Cerebellar cortex (tissue), 1 donor: ENCODE data around the gene OR12D1.
"Not testable (repeated sequence)": the region's sequence is repeated elsewhere in the genome, so short reads cannot be mapped to it uniquely, and the experiment has no call there.

Experiments used
- DNase-seq: peaks from one replicate; pipeline ENCODE4 v3.0.0-alpha.2; 2015; ENCODE audit warnings: low spot score

Gene OR12D1

DNA sequence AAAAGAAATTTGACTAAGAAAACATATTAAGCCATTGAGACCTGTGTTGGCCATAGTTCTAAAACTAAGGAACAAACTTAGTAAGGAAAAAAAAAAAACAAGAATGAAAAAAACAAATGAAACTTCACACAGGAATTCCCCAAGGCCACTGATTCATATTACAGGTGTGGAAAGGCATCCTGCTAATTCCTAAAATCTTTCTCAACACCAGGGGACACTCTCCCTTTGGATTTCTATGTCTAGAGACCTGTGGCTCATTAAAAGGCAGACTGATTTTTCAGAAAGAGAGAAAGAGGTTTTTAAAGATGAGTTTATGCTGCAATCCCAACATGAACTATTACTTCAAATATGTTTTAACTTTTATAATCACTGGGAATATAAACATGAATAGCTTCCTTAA is at the start of gene OR12D1:
OR12D1 (plus strand) TSS at position 341 of the 400 bp plus-strand sequence.
- DNase-seq: peak; percentile 1

DNA sequence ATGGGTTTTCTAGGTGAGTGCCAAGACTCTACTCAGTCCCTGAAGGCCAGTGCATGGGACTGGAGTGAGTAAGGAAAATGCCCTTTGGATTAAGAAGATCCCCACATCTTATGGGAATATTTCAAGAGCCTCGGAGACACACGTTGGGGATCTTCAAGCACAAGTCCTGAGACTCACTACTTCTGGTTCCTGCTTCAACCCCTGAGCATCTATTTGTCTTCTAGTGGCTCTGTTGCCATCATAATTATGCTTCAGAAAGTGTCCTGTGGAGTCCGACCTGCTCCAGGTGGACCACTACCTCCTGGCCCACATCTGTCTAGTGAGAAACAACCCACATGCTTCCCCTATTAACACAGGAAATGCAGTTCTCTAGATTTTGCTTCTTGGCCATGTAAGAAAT is 46.0 kb upstream of the OR12D1 start, which contains the start of gene OR5V1:
OR5V1 (minus strand) TSS at position 101 of the 400 bp plus-strand sequence. CDS start 12,670 bp downstream, outside the sequence.
- DNase-seq: no peak

DNA sequence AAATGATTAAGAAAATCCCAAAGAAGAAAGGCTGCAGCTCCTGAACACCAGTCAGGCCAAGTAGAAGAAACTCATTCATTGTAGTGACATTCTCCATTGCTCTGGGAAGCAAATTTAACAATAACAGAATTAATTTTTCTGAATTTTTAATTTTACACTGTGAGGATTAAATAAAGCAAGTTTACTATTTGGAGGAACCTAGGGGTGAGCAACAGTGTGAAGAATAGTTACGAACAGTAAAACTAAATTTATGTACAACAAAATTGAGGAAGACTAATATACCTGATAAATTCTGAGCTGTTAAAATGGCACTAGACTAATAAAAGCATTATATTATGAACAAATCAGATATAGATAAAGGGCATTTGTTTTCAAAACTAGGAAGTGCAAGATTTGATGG is 39.5 kb upstream of the OR12D1 start, which contains the start of gene OR12D3:
OR12D3 (minus strand) TSS at position 101 of the 400 bp plus-strand sequence; CDS start at position 97, 4 bp downstream.
- DNase-seq: no peak

DNA sequence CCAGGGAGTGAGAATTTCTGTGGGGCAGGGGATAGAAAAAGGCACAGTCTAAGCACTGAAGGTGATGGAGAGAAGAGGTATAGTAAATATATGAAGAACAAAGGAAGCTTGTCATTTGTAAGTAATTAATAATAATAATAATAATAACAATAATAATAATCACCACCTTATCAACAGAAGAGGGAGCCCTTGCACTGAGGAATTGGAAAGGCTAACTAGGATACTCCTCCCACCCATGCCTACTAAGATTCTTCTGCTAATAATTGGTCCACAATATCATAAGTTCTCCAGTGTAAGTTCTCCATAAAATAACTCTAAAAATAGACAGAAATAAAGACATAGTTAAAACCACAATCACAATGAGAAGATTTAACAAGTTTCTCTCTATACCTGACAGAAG is 38.7 kb upstream of the OR12D1 start:
- DNase-seq: no peak

DNA sequence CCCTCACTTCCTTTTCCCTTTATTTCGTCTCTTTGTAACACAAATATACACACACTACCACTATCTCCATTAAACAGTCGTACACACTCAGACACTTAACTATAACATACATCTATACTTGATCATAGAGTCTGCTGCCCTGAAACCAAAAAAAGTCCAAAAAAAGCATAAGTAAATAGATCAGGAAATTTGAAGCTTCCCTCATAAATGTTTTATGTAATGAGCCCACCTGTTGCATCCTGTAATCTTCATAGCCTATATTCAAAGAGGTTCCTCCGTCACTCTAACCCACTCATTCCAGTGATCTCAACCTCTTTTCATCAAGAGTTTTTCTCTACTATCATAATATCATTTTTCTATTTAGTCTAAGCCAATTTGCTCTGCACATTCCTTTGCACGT is 26.2 kb upstream of the OR12D1 start:
- no peak for DNase-seq

DNA sequence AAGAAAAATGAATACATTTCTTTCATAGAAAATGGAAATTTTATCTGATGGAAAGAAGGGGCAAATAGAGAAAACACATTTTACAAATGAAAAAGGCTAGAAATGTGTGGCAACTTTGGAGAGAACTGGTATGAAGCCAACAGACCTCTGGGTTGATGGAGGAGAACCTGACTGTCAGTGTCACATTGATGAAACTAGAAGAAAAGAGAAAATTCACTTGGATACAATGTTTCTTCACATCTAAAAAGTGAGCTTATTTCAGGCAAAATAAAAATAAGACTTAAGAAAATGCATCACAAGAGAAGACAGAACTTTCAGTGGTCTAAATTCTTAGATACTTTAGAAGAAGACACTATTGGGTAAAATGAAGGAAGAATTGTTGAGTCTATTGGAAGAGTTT is 19.4 kb upstream of the OR12D1 start, which contains the start of gene OR12D2:
OR12D2 (plus strand) TSS at position 301 of the 400 bp plus-strand sequence. CDS start 1,069 bp downstream, outside the sequence.
- no peak for DNase-seq

DNA sequence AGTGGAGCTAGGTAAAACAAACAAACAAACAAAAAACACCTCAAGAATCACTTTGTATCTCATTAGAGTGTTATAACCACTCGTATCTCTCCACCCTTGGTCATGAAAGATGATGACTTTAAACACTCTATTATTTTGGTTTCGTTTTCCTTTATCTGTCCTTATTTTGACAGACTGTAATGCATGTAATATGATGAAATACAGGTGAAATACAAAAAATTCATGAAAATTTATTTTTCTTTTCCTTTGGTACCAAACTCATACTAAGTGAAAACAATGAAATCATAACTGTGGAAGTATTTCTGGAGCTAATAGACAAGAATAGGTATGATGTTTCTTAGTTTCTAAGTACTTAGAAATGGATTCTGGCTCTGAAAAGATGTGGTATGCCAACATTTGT is 15.2 kb upstream of the OR12D1 start:
- no peak for DNase-seq

DNA sequence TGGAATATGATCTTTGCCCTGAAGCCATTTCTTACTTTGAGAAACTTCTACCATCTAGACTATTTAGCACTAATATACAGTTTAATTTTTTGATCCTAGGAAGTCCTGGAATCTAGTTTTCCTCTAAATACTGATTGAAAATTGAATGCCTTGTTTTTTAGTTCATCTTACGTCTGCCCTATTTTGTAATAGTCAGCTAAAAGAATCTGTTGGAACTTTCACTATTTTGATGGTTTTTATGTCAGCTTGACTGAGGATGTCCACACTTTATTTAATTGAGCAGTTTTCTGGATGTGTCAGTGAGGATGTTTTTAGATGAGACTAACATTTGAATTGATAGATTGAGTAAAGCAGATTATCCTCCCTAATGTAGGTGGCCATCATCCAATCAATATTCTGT is 10.9 kb upstream of the OR12D1 start:
- DNase-seq: no peak

DNA sequence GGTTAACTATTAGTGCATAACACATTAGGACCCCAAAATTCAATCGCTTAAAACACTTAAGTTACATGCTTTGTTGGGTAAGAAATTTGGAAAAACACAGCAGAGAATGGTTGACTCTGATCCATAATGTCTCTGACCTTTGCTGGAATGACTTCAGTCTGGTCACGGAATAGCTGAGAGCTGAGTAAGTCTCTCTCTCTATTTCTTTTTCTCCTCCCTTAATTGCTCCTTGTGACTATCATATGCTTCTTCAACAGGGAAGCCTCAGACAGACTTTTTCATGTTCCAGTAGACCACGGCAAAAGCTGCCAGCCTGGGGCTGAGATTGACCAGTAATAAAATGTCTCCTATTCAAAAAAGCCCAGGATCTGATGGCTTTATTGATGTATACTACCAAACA is 4.8 kb downstream of the OR12D1 start:
- DNase-seq: no peak

DNA sequence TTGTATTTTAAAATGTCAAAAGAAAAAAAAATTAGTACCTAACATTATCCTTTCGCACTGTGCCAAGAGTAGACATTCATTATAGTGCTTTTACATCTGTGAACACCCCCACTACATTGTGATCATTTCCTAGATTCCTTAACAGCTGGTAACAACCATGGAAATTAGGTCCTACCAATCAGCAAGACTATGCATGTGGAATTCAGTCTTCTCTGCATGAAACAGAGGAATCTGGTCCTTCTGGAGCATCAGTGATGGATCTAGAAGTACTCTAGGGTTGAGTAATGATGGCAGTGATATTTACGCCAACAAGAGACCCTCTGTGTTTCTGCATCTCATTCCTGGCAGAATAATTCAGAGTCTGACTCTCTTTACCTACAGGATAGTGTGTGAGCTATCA is 9.4 kb downstream of the OR12D1 start:
- DNase-seq: no peak

DNA sequence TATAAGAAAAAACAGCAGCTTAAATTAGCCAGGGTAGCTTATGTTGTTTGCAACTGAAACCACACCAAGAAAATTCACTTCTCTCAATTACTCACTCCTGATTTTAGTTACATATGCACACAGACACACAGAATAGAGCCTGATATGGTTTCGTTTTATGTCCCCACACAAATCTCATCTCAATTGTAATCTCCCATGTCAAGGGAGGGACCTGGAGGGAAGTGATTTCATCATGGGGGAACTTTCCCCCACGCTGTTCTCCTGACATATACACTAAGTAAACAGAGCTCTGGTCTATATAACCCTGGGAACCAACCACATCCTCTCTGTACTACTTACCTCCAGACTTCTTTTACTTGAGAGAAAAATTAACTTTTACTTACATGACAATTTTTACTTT is 9.8 kb downstream of the OR12D1 start:
- DNase-seq: no peak

DNA sequence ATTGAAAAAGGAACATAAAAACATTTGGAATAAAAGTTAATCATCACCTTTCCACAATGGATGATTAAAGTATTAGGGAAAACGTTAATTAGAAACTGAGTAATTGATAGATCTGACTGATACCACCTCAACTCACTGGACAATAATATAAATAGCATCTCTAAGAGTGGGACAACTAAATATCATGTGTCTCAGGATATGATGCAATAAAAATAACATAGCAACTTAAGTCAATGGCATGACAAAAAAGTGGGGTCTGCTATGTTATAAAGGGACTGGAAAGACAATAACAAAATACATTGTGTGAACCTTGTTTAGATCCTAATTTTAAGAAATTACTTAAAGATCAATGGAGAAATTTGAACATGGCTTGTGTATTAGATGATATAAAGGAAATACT is 10.3 kb downstream of the OR12D1 start:
- DNase-seq: no peak

DNA sequence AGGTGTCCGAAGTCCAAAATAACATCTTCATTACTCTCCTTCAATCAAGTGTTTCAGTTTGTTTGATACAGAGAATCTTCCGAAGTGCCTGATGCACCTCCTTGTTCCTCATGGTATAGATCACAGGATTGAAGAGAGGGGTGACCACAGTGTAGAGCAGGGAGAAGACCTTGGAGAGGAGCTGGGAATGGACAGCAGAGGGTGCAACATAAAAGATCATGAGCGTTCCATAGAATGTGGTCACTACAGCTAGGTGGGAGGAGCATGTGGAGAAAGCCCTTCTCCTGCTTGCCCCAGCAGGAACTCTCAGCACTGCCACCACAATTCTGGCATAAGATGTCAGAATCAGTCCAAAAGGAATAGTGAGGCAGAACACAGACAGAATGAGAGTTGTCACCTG is 11.9 kb downstream of the OR12D1 start:
- peak; percentile 1 for DNase-seq

DNA sequence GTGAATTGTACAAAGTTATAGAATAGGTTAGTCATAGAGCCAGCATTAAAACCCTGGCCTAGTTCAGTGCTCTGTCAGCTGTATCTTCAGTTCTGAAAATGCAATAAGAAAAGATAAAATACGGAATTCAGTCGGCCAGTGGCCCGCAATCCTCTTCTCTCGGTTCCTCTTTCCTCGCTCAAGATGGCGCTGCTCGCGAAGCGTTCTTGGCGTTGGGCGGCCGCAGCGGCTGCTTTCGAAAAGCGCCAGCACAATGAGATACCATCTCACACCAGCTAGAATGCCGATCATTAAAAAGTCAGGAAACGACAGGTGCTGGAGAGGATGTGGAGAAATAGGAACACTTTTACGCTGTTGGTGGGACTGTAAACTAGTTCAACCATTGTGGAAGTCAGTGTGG is 22.0 kb downstream of the OR12D1 start:
- DNase-seq: not testable (repeated sequence)

DNA sequence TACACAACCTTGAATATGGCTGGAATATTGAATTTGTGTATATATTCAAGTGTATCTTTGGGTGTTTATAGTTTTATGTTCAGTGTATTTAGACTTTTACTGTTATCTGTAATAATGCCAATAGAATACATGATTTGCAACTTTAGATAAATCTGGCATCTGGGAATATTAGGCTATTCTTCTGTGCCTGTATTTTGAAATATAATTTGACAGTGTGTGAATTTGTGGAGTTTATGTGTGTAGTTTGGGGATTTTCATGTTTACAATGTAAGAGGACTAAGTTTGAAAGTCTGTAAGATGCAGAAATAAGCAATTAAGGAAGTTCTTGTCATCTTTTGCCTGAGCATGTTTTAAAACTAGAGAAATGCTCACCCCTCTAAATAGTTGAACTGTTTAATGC is 24.3 kb downstream of the OR12D1 start, which contains the start of gene OR10C1:
OR10C1 (plus strand) TSS at position 301 of the 400 bp plus-strand sequence. CDS start 710 bp downstream, outside the sequence.
- DNase-seq: no peak

DNA sequence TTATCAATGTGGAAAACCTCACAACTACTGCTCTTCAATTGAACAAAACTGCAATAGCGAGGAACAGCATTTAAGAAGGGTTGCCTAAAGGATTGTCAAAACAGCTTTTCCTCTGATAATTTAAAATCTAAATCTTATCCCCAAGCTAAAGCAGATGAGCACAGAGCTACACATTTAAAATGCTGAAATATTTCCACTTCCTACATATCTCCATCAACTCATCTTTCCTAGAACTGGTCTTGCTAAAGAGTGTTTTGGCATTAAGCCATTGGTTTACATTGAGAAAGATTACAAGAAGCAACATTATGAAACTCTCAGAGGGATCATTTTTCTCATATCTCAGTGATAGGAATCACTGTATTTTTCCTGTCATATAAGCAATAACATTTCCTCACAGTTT is 28.0 kb downstream of the OR12D1 start:
- DNase-seq: no peak

DNA sequence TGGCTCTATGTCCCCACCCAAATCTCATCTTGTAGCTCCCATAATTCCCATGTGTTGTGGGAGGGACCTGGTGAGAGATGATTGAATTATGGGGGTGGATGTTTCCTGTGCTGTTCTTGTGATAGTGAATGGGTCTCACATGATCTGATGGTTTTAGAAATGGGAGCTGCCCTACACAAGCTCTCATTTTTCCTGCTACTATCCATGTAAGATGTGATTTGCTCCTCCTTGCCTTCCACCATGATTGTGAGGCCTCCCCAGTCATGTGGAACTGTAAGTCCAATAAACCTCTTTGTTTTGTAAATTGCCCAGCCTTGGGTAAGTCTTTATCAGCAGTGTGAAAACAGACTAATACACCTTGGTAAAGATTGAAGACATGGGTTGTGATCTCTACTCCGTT is 29.3 kb downstream of the OR12D1 start:
- not testable (repeated sequence) for DNase-seq

DNA sequence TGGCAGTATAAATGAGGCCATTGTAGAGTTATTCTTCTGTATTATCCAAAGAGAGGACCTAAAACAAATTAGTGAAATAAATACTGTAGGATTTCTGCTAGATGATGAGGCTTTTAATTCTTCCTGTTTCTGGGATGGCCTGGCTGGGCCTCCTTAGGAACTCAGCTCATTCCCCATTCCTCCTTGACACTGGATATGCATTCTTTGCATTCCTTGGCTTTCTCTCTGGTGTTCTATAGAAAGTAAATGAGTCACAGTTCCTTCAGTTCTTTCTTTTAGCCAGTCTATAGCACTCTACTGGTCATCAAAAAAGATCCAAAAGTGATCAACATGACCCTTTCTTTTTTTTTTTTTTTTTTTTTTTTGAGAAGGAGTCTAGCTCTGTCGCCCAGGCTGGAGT is 32.9 kb downstream of the OR12D1 start:
- no peak for DNase-seq

DNA sequence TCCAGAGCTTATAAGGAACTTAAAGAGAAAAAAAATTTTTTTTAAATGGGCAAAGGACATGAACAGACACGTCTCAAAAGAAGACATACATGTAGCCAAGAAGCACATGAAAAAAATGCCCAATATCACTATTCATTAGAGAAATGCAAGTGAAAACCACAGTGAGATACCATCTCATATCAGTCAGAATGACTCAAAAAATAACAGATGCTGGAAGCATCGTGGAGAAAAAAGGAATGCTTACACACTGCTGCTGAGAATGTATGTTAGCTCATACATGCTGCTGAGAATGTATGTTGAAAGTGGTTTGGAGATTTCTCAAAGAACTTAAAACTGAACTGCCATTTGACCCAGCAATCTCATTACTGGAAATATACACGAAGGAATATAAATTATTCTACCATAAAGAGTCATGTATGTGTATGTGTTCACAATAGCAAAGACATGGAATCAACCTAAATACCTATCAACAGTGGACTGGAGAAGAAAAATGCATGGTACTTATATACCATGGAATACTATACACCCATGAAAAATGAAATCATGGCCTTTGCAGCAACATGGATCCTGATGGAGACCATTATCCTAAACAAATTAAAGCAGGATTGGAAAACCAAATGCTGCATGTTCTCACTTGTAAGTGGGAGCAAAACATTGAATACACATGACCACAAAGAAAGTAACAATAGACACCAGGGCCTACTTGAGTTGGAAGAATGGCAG is 36.9 kb downstream of the OR12D1 start:
- DNase-seq: no peak

DNA sequence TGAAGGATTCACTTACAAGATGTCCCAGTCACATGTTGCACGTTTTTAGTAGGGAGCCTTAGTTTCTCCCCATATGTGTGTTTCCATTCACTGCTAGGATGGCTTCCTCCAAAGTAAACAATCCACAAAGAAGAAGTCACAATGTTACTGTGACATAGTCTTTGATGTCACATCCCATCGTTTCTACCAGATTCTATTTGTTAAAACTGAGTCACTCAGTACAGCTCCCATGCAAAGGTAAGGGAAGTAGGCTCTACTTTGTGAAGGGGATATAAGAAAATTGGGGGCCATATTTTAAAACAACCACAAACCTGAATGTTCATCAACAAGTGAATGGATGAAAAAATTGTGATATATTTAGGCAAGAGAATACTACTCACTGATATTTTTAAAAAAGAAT is 42.2 kb downstream of the OR12D1 start, which contains the start of the genes OR11A1 and OR2H1:
OR11A1 (minus strand) TSS at position 101 of the 400 bp plus-strand sequence. CDS start 29,430 bp downstream, outside the sequence.
OR2H1 (plus strand) TSS at position 185 of the 400 bp plus-strand sequence. CDS start 4,615 bp downstream, outside the sequence.
- no peak for DNase-seq

DNA sequence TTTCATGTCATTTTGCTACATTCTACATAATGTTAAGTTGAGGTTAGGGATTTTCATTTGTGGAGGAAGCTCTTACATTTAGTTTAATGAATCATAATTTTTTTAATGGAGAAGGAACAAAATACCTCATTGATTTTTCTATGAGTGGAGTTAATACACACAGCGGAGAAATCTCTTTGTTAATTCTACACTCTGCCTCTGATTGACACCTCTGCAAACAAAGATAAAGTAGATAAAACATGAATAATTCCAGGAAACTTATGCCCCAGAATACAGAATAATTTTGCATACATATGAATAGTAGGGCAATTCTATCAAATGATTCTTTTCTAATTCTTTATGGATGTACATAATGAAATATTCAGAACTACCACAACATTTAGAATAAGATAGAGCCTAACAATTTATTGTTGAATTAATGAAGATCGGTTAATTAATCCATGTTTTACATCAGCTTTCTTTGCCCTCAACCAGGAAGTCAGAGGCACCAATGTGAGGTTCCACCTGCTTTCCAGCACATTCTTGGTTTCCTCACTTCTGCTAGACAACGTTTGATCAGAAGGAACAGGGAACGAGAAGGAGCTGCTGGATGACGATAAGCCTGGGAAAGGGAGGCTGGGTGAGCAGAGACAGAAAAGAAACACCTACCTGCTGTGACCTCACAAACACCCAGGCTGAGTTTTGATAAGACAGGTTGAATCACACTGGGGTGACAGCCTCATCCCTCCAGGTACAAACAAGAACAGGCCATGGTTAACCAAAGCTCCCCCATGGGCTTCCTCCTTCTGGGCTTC is 46.5 kb downstream of the OR12D1 start:
- DNase-seq: no peak

DNA sequence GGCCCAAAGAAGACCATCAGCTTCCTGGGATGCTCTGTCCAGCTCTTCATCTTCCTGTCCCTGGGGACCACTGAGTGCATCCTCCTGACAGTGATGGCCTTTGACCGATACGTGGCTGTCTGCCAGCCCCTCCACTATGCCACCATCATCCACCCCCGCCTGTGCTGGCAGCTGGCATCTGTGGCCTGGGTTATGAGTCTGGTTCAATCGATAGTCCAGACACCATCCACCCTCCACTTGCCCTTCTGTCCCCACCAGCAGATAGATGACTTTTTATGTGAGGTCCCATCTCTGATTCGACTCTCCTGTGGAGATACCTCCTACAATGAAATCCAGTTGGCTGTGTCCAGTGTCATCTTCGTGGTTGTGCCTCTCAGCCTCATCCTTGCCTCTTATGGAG is 47.3 kb downstream of the OR12D1 start:
- no peak for DNase-seq

DNA sequence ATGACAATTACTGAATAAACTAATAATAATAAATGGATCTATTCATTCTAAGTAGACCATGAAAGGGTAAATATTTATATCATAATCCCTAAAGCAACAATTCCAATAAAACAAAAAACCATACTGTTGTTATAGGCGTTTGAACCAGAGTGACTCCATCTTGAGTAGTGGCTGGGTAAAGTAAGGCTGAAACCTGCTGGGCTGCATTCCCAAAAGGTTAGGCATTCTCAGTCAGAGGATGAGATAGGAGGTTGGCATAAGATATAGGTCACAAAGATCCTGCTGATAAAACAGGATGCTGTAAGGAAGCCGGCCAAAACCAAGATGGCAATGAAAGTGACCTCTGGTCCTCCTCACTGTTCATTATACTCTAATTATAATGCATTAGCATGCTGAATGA is 50.6 kb downstream of the OR12D1 start:
- DNase-seq: no peak
